HG02623 (cell line): Measurements from ENCODE around the gene SPN.
"Not testable (repeated sequence)": the region's sequence is repeated elsewhere in the genome, so short reads cannot be mapped to it uniquely, and the experiment has no call there.

Source experiments
- ATAC-seq: cut with Tn5 transposase; IDR thresholded peaks from one replicate; pipeline ENCODE4 v1.9.1; 2021; ENCODE audit warnings: moderate library complexity; ENCODE audit not compliant: unreplicated experiment

SPN gene

DNA sequence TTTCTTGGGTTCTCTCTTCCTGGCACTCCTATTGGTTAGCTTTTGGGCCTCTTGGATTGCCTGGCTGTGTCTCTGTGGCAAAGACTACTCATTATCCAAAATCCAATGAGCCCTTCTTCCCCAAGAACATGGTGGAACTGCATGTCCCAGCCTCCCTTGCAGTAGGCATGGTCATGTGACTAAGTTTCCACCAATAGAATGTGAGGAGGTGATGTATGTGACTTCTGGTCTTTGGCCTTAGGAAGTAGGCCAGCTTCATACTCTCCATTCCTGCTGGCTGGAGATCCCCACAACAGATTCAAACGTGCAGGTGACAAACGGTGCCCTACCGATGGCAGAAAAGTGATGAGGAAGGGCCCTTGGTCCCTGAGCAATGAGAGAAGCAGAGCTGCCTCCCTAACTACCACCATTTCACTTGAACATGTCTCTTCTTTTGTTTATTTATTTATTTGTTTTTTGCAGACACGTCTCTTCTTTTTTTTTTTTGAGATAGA lies 17.3 kb upstream of the SPN start:
- no peak for ATAC-seq

- ATAC-seq = no peak
Measured at GRCh38 chr16:29646947-29647346, 16.1 kb upstream of the SPN start.

- ATAC-seq = no peak
Measured at GRCh38 chr16:29649588-29650494, 13.2 kb upstream of the SPN start.

DNA sequence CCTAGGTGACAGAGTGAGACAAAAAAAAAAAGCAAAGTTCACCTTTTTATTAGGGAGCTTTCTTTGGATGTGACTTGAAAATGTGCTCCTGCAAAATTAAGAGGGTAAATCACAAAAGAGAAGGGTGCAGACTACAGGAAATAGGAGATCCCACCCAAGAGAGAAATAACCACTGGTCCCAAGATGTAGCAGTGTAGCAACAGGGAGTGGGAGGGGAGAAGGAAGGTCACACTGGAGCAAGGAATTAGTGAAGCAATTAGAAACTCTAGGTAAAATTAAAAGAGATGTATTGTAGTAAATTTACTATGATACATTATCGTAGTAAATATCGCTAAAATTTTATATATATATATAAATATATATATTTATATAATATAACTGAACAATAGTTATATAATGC lies 12.3 kb upstream of the SPN start:
- ATAC-seq = no peak

GRCh38 chr16:29651774-29652349 lies 11.2 kb upstream of the SPN start:
- ATAC-seq = no peak

GRCh38 chr16:29653471-29653870 lies 9.6 kb upstream of the SPN start:
- no peak for ATAC-seq

GRCh38 chr16:29653890-29654289 lies 9.2 kb upstream of the SPN start:
- ATAC-seq = not testable (repeated sequence)

DNA sequence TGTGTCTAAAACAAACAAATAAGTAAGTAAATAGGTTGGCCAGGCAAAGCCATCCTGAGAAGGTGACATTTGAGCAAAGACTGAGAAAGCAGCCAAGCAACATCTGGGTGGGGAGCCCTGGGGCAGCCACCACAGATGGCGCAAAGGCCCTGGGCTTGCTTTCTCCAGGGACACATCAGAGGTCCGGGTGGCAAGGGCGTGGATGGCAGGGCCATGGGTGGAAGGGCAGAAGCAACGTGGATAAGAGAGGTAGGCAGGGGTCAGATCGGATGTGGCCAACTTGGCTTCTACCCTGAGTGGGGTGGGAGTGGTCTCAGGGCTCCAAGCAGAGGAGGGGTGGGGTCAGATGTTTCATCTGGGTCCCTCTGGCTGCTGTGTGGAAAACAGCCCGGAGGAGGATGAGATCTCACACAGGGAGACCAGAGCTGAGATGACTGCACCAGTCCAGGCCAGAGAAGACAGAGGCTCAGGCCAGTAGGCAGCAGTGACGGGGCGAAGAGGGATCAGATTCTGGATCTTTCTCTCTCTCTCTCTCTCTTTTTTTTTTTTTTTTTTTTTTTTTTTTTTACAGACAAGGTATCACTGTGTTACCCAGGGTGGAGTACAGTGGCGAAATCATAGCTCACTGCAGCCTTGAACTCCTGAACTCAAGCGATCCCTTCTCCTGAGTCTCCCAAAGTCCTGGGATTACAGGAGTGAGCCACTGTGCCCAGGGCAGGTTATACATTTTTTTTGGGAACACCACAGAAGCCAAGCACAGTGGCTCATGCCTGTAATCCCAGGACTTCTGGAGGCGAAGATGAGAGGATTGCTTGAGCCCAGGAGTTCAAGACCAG lies 6.1 kb upstream of the SPN start:
- ATAC-seq = no peak

DNA sequence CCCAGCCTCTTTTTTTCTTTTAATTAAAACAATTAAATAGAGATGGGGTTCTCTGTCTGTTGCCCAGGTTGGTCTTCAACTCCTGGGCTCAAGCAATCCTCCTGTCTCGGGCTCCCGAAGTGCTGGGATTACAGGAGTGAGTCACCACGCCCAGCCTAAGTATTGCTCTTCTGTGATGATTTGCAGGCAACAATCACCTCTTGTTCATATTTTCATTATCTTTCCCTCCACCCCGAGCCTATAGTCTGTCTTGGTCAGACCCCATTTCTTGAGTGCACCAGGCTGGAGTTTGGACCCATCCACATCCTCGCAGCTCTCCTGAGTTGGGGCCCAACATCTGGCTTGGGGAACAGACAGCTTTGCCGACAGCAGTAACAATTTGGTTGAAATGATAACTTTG lies 4.3 kb upstream of the SPN start:
- no peak for ATAC-seq

GRCh38 chr16:29662000-29662728 lies 883 bp upstream of the SPN start:
- no peak for ATAC-seq

- ATAC-seq = no peak
Measured at GRCh38 chr16:29662729-29663015, 375 bp upstream of the SPN start.

DNA sequence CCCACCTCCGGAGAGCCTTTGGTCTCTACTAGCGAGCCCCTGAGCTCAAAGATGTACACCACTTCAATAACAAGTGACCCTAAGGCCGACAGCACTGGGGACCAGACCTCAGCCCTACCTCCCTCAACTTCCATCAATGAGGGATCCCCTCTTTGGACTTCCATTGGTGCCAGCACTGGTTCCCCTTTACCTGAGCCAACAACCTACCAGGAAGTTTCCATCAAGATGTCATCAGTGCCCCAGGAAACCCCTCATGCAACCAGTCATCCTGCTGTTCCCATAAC lies 702 bp downstream of the SPN start:
- no peak for ATAC-seq

GRCh38 chr16:29664091-29664921 lies 1.3 kb downstream of the SPN start:
- ATAC-seq = no peak

DNA sequence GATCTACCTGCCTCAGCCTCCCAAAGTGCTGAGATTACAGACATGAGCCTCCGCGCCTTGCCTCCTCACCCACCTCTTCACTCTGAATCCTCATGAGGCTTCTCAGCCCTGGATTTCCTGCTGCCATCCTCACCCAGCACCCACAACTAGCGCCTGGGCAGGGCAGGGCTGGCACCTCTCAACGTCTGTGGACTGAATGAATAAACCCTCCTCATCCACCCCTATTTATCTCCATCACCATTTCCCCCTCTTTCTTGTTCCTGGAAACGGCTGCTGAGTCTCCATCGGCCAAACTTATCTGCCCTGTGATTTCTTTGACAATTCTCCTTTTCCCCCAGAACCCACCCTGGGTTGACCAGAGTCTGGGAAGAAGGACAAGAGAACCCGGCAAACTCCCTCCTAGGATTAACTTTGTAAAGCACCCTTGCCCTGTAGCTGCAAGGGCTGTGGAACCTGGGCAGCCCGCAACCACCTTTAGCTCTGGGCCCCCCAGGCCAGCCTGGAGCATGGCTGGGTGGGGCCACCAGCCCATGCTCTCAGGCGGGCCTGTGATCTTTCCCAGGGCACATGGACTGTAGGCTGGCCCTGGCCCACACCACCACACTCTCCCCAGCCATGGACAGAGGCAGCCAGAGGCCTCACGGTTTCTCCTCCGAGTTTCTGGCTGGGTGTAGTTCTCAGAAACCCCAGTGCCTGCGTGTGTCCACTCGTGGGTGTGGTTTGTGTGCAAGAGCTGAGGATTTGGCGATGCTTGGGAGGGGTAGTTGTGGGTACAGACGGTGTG lies 2.4 kb downstream of the SPN start:
- ATAC-seq = no peak

DNA sequence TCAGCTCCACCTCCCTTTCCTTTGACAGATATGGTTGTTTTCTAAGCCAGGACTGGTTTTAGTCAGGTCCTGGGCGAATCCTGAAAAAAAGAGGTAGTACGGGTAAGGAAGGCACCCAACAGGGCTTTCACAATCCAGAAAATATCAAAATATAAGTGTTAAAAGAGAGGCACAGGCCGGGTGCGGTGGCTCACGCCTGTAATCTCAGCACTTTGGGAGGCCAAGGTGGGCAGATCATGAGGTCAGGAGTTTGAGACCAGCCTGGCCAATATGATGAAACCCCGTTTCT lies 4.2 kb downstream of the SPN start:
- not testable (repeated sequence) for ATAC-seq

- no peak for ATAC-seq
Measured at GRCh38 chr16:29667755-29668154, 4.7 kb downstream of the SPN start.

DNA sequence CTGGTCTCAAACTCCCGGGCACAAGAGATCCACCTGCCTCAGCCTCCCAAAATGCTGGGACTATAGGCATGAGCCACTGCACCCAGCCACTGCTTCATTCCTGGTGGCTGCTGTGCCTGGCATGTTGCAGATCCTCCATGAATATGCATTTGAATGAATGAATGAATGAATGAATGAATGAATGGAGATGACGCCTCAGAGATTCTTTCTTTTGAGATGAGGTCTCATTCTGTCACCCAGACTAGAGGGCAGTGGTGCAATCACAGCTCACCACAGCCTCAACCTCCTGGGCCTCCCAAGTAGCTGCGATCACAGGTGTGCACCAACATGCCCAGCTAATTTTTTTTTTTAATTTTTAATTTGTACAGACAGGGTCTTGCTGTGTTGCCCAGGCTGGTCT lies 5.2 kb downstream of the SPN start:
- ATAC-seq = no peak

- ATAC-seq = no peak
Measured at GRCh38 chr16:29673501-29673900, 10.5 kb downstream of the SPN start.

- ATAC-seq = no peak
Measured at GRCh38 chr16:29674188-29674587, 11.1 kb downstream of the SPN start.
